ENCODE results near the gene LAMA5. TPM values are rescaled to one million over a fixed set of nuclear protein-coding genes. Genes with fewer than 3 reads are reported as not detected.

LAMA5 gene
- total RNA-seq, 1 experiment from 2014 or later: 1,050 TPM

- peaks cover 25% of the 10 kb centered on the region for H3K4me1 ChIP-seq
- peaks cover 2% of the 10 kb centered on the region for H3K9me3 Mint-ChIP-seq (ENCODE audit: unreplicated experiment)
- peaks cover 16% of the 10 kb centered on the region for H3K4me1 Mint-ChIP-seq (ENCODE audit: low read depth, unreplicated experiment)
- H3K27me3 Mint-ChIP-seq (ENCODE audit: insufficient read depth, unreplicated experiment): no peaks in the 10 kb centered on the region
- no TSS peak for BruUV-seq (replicated peaks)
- no peak for DNase-seq
- no peaks in the 10 kb centered on the region for H3K9me3 ChIP-seq
- H3K36me3 ChIP-seq (ENCODE audit: control insufficient read depth, insufficient read depth, low read length): peaks cover 9% of the 10 kb centered on the region
- H3K27ac Mint-ChIP-seq (ENCODE audit: unreplicated experiment): no peak overlapping the region
- H3K4me3 Mint-ChIP-seq (ENCODE audit: unreplicated experiment): no peak overlapping the region
- CTCF ChIA-PET: interaction anchor here (0.9 kb wide), 1 partner anchor 17 kb away, joined by 4 read pairs; the partner anchor contains the start of gene RPS21
- peaks cover 84% of the 10 kb centered on the region for H3K36me3 Mint-ChIP-seq (ENCODE audit: insufficient read depth, unreplicated experiment)
- H3K27me3 ChIP-seq (replicated peaks; ENCODE audit: control insufficient read depth, insufficient read depth, low read length): no peaks in the 10 kb centered on the region
- TF ChIP-seq, protein P1, sequence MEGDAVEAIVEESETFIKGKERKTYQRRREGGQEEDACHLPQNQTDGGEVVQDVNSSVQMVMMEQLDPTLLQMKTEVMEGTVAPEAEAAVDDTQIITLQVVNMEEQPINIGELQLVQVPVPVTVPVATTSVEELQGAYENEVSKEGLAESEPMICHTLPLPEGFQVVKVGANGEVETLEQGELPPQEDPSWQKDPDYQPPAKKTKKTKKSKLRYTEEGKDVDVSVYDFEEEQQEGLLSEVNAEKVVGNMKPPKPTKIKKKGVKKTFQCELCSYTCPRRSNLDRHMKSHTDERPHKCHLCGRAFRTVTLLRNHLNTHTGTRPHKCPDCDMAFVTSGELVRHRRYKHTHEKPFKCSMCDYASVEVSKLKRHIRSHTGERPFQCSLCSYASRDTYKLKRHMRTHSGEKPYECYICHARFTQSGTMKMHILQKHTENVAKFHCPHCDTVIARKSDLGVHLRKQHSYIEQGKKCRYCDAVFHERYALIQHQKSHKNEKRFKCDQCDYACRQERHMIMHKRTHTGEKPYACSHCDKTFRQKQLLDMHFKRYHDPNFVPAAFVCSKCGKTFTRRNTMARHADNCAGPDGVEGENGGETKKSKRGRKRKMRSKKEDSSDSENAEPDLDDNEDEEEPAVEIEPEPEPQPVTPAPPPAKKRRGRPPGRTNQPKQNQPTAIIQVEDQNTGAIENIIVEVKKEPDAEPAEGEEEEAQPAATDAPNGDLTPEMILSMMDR (IDR thresholded peaks at IDR 0.05; ENCODE audit: insufficient read depth in 1 of 2, low read depth in 1 of 2, low read length in 1 of 2, severe bottlenecking in 1 of 2, unreplicated experiment in 1 of 2): no peak
- H3K4me3 ChIP-seq (ENCODE audit: low read depth, low read length): no peak overlapping the region
- POLR2A ChIA-PET: no interaction called here
- intact Hi-C loops (cut with micrococcal nuclease; ENCODE audit: unreplicated experiment): loop anchor here (10.0 kb wide), 1 partner anchor 259 kb away; the partner anchor contains the start of genes PSMA7 and SS18L1
Observed at GRCh38 chr20:62403331-62403730, 36.2 kb upstream of the LAMA5 start.

DNA sequence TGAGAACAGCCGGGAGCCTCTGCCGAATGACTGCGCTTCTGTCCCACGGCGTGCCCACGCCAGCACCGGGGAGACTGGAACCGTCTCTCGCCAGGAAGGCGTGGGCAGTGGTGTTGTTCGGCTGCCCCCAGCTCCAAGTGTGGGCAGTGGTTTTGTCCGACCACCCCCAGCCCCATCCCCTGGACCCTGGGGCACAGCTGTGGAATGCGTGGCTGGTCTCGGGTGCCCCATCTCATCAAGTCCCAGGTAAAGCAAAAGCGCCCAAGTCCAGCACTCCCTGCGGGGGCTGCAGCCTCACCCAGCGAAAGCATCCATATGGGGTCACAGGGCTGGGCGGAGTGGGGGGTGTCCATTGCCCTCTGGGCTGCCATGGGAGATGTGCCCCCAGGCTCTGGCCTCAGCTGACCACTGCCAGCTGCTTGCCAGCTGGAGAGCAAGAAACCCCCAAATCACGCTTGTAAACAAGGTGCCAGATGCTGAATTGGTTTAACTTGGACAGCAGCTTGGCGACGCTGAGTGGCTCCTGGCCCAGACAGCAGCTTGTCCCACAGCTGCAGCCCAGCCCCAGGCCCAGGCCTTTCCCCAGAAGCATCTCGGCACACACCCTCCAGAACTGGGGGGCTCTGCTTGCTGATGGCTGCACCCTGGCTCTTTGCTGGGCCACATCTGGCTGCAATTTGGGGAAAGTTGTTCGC lies 35.5 kb upstream of the LAMA5 start:
- Histone ChIP-seq H3K9me3 (no peaks in the 10 kb centered on the region), H3K36me3 (ENCODE audit: control insufficient read depth, insufficient read depth, low read length) (peaks cover 9% of the 10 kb centered on the region), H3K27me3 (replicated peaks; ENCODE audit: control insufficient read depth, insufficient read depth, low read length) (no peaks in the 10 kb centered on the region), H3K4me3 (ENCODE audit: low read depth, low read length) (no peak overlapping the region), H3K4me1 (peaks cover 18% of the 10 kb centered on the region)
- TF ChIP-seq, protein P1 (IDR thresholded peaks at IDR 0.05; ENCODE audit: insufficient read depth in 1 of 2, low read depth in 1 of 2, low read length in 1 of 2, severe bottlenecking in 1 of 2, unreplicated experiment in 1 of 2): no peak
- Mint-ChIP-seq H3K36me3 (ENCODE audit: insufficient read depth, unreplicated experiment) (peaks cover 84% of the 10 kb centered on the region), H3K4me3 (ENCODE audit: unreplicated experiment) (no peak overlapping the region), H3K9me3 (ENCODE audit: unreplicated experiment) (peaks cover 9% of the 10 kb centered on the region), H3K27ac (ENCODE audit: unreplicated experiment) (no peak overlapping the region), H3K4me1 (ENCODE audit: low read depth, unreplicated experiment) (peaks cover 14% of the 10 kb centered on the region), H3K27me3 (ENCODE audit: insufficient read depth, unreplicated experiment) (no peaks in the 10 kb centered on the region)
- BruUV-seq (replicated peaks): no TSS peak
- intact Hi-C loops (cut with micrococcal nuclease; ENCODE audit: unreplicated experiment): loop anchor here (10.0 kb wide), 1 partner anchor 258 kb away; the partner anchor contains the start of genes PSMA7 and SS18L1
- POLR2A ChIA-PET: interaction anchor here (0.9 kb wide), 1 partner anchor 16 kb away, joined by 3 read pairs; the partner anchor contains the start of gene RPS21
- DNase-seq: no peak
- CTCF ChIA-PET: interaction anchor here (0.9 to 2.3 kb wide), 2 partner anchors 12 to 16 kb away, joined by 4 to 8 read pairs; partner anchors contain the start of gene RPS21

GRCh38 chr20:62401331-62401779 lies 34.2 kb upstream of the LAMA5 start:
- Histone ChIP-seq H3K4me3 (ENCODE audit: low read depth, low read length) (no peak overlapping the region), H3K4me1 (peaks cover 15% of the 10 kb centered on the region), H3K27me3 (replicated peaks; ENCODE audit: control insufficient read depth, insufficient read depth, low read length) (no peaks in the 10 kb centered on the region), H3K9me3 (no peaks in the 10 kb centered on the region), H3K36me3 (ENCODE audit: control insufficient read depth, insufficient read depth, low read length) (peaks cover 9% of the 10 kb centered on the region)
- intact Hi-C loops (cut with micrococcal nuclease; ENCODE audit: unreplicated experiment): loop anchor here (10.0 kb wide), 1 partner anchor 257 kb away; the partner anchor contains the start of genes PSMA7 and SS18L1
- peaks cover 84% of the 10 kb centered on the region for H3K36me3 Mint-ChIP-seq (ENCODE audit: insufficient read depth, unreplicated experiment)
- H3K27me3 Mint-ChIP-seq (ENCODE audit: insufficient read depth, unreplicated experiment): no peaks in the 10 kb centered on the region
- peaks cover 13% of the 10 kb centered on the region for H3K9me3 Mint-ChIP-seq (ENCODE audit: unreplicated experiment)
- DNase-seq: no peak
- TF ChIP-seq, protein P1 (IDR thresholded peaks at IDR 0.05; ENCODE audit: insufficient read depth in 1 of 2, low read depth in 1 of 2, low read length in 1 of 2, severe bottlenecking in 1 of 2, unreplicated experiment in 1 of 2): no peak
- peaks cover 14% of the 10 kb centered on the region for H3K4me1 Mint-ChIP-seq (ENCODE audit: low read depth, unreplicated experiment)
- ChIA-PET POLR2A (no interaction called here), CTCF (interaction anchor here (2.3 kb wide), 2 partner anchors 10 to 19 kb away, joined by 8 to 11 read pairs; no protein-coding TSS in a partner anchor)
- no TSS peak for BruUV-seq (replicated peaks)
- no peak overlapping the region for H3K4me3 Mint-ChIP-seq (ENCODE audit: unreplicated experiment)
- no peak overlapping the region for H3K27ac Mint-ChIP-seq (ENCODE audit: unreplicated experiment)

All from Caco-2 (cell line).